ENCODE data around the gene RTN4. TPM values are rescaled to one million over a fixed set of nuclear protein-coding genes. Genes with fewer than 3 reads are reported as not detected.

The RTN4 gene
- total RNA-seq, 1 donor from 2014 or later, result 275 TPM

DNA sequence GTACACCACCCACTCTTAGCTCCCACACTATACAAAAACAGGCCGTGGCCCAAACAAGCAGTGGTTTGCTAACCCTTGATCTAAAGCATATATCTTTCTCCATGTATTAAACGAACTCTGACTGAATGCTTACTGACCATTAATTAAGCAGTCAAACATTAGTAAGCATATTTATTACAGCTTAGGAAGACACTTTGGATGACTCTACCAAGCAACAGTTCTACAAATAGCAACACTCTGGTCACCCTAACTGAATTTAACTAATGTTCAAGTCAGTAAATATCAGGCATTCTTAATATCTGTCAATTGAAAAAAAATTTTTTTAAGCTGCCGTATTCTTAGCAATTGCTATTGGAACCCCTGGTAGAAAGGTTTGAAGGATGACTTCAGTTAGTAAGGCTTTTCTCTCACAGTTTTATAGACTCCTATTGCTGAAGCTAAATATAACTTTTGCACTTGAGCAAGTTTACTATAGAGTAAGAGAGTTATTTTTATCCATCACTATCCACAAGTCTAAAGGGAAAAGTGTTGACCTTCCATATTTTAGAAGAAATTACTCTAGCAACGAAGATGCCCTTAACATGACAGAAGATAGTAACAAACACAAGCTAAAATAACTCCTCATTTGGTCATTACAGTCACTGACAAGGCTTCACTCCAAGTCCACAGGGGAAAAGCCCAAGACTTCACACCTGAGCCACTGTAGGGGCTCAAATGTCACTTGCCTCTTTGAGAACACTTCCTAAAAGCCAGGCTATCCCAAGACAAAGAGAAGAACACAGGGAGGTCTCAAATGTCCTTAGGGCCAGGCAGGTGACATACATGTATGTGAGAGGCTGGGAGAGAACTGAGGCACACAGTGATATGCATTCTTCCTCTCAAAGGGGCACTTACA, 74.4 kb downstream of the RTN4 start:
- H3K27ac ChIP-seq, result no peak overlapping the region
- no peak for DNase-seq
- H3K9me3 ChIP-seq, result no peaks in the 10 kb centered on the region
- intact Hi-C loops (cut with DNase I), result no loop called here
- H3K27me3 ChIP-seq, result no peaks in the 10 kb centered on the region
- H3K4me1 ChIP-seq, result peaks cover 66% of the 10 kb centered on the region
- peaks cover 31% of the 10 kb centered on the region for H3K36me3 ChIP-seq
- no peak for ATAC-seq
- no peak overlapping the region for H3K4me3 ChIP-seq
- TF ChIP-seq, protein P1, sequence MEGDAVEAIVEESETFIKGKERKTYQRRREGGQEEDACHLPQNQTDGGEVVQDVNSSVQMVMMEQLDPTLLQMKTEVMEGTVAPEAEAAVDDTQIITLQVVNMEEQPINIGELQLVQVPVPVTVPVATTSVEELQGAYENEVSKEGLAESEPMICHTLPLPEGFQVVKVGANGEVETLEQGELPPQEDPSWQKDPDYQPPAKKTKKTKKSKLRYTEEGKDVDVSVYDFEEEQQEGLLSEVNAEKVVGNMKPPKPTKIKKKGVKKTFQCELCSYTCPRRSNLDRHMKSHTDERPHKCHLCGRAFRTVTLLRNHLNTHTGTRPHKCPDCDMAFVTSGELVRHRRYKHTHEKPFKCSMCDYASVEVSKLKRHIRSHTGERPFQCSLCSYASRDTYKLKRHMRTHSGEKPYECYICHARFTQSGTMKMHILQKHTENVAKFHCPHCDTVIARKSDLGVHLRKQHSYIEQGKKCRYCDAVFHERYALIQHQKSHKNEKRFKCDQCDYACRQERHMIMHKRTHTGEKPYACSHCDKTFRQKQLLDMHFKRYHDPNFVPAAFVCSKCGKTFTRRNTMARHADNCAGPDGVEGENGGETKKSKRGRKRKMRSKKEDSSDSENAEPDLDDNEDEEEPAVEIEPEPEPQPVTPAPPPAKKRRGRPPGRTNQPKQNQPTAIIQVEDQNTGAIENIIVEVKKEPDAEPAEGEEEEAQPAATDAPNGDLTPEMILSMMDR (IDR thresholded peaks at IDR 0.05), result no peak

GRCh38 chr2:54975175-54975574, 75.1 kb downstream of the RTN4 start:
- intact Hi-C loops (cut with DNase I), result no loop called here
- H3K27me3 ChIP-seq, result no peaks in the 10 kb centered on the region
- no peak overlapping the region for H3K27ac ChIP-seq
- TF ChIP-seq, protein P1 (IDR thresholded peaks at IDR 0.05), result no peak
- ATAC-seq, result no peak
- H3K4me1 ChIP-seq, result peaks cover 59% of the 10 kb centered on the region
- H3K36me3 ChIP-seq, result peaks cover 35% of the 10 kb centered on the region
- no peaks in the 10 kb centered on the region for H3K9me3 ChIP-seq
- no peak for DNase-seq
- no peak overlapping the region for H3K4me3 ChIP-seq

DNA sequence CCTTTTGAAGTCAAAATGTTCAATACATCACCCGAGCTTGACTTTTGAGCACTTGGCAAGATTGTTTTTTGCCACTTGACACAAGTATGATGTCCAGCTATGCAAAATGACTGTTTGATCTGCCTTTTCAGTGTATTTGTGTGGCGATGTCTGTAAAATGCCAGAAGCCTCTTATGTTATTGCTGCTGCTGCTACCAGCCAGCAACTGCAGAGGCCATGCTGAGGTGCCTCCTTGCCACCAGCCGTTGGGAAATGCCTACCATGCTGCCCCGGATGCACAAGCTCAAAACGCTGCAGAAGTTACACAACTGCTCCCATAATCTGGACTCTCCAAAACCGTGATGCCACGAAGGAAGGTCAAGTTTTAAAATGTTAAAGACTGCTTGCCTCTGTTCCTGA, 80.3 kb downstream of the RTN4 start:
- peaks cover 29% of the 10 kb centered on the region for H3K4me1 ChIP-seq
- H3K27me3 ChIP-seq, result no peaks in the 10 kb centered on the region
- ATAC-seq (peak; percentile 69), DNase-seq (no peak)
- no peak overlapping the region for H3K27ac ChIP-seq
- H3K36me3 ChIP-seq, result peaks cover 35% of the 10 kb centered on the region
- H3K4me3 ChIP-seq, result no peak overlapping the region
- H3K9me3 ChIP-seq, result no peaks in the 10 kb centered on the region
- intact Hi-C loops (cut with DNase I), result no loop called here
- TF ChIP-seq, protein P1 (IDR thresholded peaks at IDR 0.05), result no peak

GRCh38 chr2:54969295-54969939, 80.8 kb downstream of the RTN4 start:
- DNase-seq, result no peak
- H3K27ac ChIP-seq, result no peak overlapping the region

DNA sequence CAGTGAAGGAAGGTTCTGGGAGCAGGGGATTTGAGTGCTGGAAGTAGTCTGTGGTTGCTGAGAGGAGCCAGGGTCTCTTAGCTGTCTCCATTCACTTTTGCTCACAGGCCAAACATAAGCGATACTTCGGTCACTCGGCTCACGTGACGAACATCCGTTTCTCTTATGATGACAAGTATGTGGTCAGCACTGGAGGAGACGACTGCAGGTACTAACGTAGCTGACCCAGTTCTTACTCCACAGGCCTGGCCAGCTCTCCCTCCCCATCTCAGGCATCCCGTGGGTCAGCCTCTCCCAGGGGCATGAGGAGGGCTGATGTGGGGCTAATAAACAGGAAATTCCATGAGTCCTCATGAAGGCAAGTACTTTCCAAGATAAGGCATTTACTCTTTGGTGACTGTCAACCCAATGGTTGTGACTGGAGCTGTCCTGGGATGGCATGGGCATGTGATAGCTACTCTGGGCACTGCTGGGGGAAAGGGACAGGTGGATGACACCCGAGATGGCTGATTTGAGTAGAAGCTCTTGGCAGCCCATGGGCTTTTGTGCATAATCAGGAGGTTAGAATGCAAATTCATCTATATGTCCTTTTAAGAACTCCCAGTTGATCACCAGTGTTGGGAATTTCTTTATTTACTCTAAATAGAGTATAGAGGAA, 81.6 kb downstream of the RTN4 start:
- Histone ChIP-seq H3K27me3 (no peaks in the 10 kb centered on the region), H3K27ac (no peak overlapping the region), H3K4me3 (no peak overlapping the region), H3K9me3 (no peaks in the 10 kb centered on the region), H3K4me1 (peaks cover 24% of the 10 kb centered on the region), H3K36me3 (peaks cover 31% of the 10 kb centered on the region)
- no peak for DNase-seq
- no peak for ATAC-seq
- TF ChIP-seq, protein P1 (IDR thresholded peaks at IDR 0.05), result no peak
- intact Hi-C loops (cut with DNase I), result no loop called here

More at GRCh38 chr2:54969295-54969939, 80.8 kb downstream of the RTN4 start:
- Histone ChIP-seq H3K36me3 (peaks cover 35% of the 10 kb centered on the region), H3K4me3 (no peak overlapping the region), H3K9me3 (no peaks in the 10 kb centered on the region), H3K4me1 (peaks cover 28% of the 10 kb centered on the region), H3K27me3 (no peaks in the 10 kb centered on the region)
- TF ChIP-seq, protein P1 (IDR thresholded peaks at IDR 0.05), result no peak
- intact Hi-C loops (cut with DNase I), result no loop called here
- ATAC-seq, result peak; percentile 49
